H9 (cell line): ENCODE data around the gene TRIM17. TPM values are rescaled to one million over a fixed set of nuclear protein-coding genes. Genes with fewer than 3 reads are reported as not detected.

Experiments
- DNase-seq: peaks from one replicate; pipeline ENCODE4 v3.0.0-alpha.2; 2017
- H2AFZ ChIP-seq: one replicate; pipeline ENCODE4 v1.6.1; 2013; ENCODE audit warnings: mild to moderate bottlenecking, low read length, control low read depth, moderate library complexity
- H2AK5ac ChIP-seq: 2 replicates; pipeline ENCODE4 v1.6.1; 2013; ENCODE audit warnings: low read length, control low read depth, mixed read lengths; ENCODE audit not compliant: insufficient read length
- H2BK120ac ChIP-seq: one replicate; pipeline ENCODE4 v1.6.1; 2013; ENCODE audit warnings: low read depth, mild to moderate bottlenecking, low read length, control low read depth, inconsistent platforms; ENCODE audit not compliant: poor library complexity, severe bottlenecking
- H2BK12ac ChIP-seq: 2 replicates; pipeline ENCODE4 v1.6.1; 2013; ENCODE audit warnings: low read length, control low read depth, mixed read lengths, low read depth; ENCODE audit not compliant: insufficient read length
- H2BK15ac ChIP-seq: 2 replicates; pipeline ENCODE4 v1.6.1; 2013; ENCODE audit warnings: low read depth, low read length, control low read depth
- H2BK20ac ChIP-seq: one replicate; pipeline ENCODE4 v1.6.1; 2013; ENCODE audit warnings: low read depth, mild to moderate bottlenecking, low read length, control low read depth, inconsistent platforms; ENCODE audit not compliant: poor library complexity, severe bottlenecking
- H2BK5ac ChIP-seq: 2 replicates; pipeline ENCODE4 v1.6.1; 2013; ENCODE audit warnings: low read length, control low read depth, mixed read lengths; ENCODE audit not compliant: insufficient read length
- H3K14ac ChIP-seq: 2 replicates; pipeline ENCODE4 v1.6.1; 2013; ENCODE audit warnings: low read length, control low read depth; ENCODE audit not compliant: insufficient read depth
- H3K18ac ChIP-seq: 2 replicates; pipeline ENCODE4 v1.6.1; 2013; ENCODE audit warnings: low read depth, mild to moderate bottlenecking, mixed read lengths, low read length, control low read depth; ENCODE audit not compliant: insufficient read length
- H3K23ac ChIP-seq: 2 replicates; pipeline ENCODE4 v1.6.1; 2013; ENCODE audit warnings: low read length, control low read depth, mixed read lengths, low read depth; ENCODE audit not compliant: insufficient read length
- H3K23me2 ChIP-seq: 2 replicates; pipeline ENCODE4 v1.6.1; 2013; ENCODE audit warnings: low read depth, mild to moderate bottlenecking, mixed read lengths, low read length, control low read depth; ENCODE audit not compliant: insufficient read length, poor library complexity, severe bottlenecking
- H3K27ac ChIP-seq: 2 replicates; pipeline ENCODE4 v1.5.1; 2013; ENCODE audit warnings: low read length, control low read depth, mixed read lengths, low read depth; ENCODE audit not compliant: insufficient read length
- H3K27me3 ChIP-seq: 2 replicates; pipeline ENCODE4 v1.6.1; 2013; ENCODE audit warnings: low read length, control low read depth, inconsistent platforms; ENCODE audit not compliant: insufficient read depth
- H3K4ac ChIP-seq: 2 replicates; pipeline ENCODE4 v1.6.1; 2013; ENCODE audit warnings: low read depth, mild to moderate bottlenecking, control low read depth, inconsistent platforms, low read length, moderate library complexity
- H3K4me1 ChIP-seq: 2 replicates; pipeline ENCODE4 v1.6.1; 2013; ENCODE audit warnings: low read length, control low read depth, inconsistent platforms; ENCODE audit not compliant: insufficient read depth
- H3K4me2 ChIP-seq: 2 replicates; pipeline ENCODE4 v1.6.1; 2013; ENCODE audit warnings: low read length, control low read depth, mixed read lengths; ENCODE audit not compliant: insufficient read length, insufficient read depth
- H3K56ac ChIP-seq: 2 replicates; pipeline ENCODE4 v1.6.1; 2013; ENCODE audit warnings: low read depth, mild to moderate bottlenecking, mixed read lengths, low read length, control low read depth; ENCODE audit not compliant: insufficient read length
- H3K79me1 ChIP-seq: 2 replicates; pipeline ENCODE4 v1.6.1; 2013; ENCODE audit warnings: low read depth, mild to moderate bottlenecking, moderate library complexity, low read length, control low read depth, inconsistent platforms; ENCODE audit not compliant: insufficient read depth, poor library complexity, severe bottlenecking
- H3K79me2 ChIP-seq: 2 replicates; pipeline ENCODE4 v1.6.1; 2013; ENCODE audit warnings: low read length, control low read depth, inconsistent platforms; ENCODE audit not compliant: insufficient read depth
- H3K9ac ChIP-seq: 2 replicates; pipeline ENCODE4 v1.6.1; 2013; ENCODE audit warnings: low read length, control low read depth, mixed read lengths; ENCODE audit not compliant: insufficient read length; ENCODE audit errors: extremely low read depth
- H3K9me3 ChIP-seq: one replicate; pipeline ENCODE4 v1.6.1; 2013; ENCODE audit warnings: low read depth, low read length, inconsistent platforms; ENCODE audit not compliant: control insufficient read depth
- H3T11ph ChIP-seq: one replicate; pipeline ENCODE4 v1.6.1; 2013; ENCODE audit warnings: mild to moderate bottlenecking, low read length, control low read depth, inconsistent platforms
- H4K20me1 ChIP-seq: one replicate; pipeline ENCODE4 v1.6.1; 2013; ENCODE audit not compliant: control insufficient read depth, insufficient read length, insufficient read depth
- H4K5ac ChIP-seq: 2 replicates; pipeline ENCODE4 v1.6.1; 2013; ENCODE audit warnings: low read depth, mild to moderate bottlenecking, mixed read lengths, low read length, control low read depth; ENCODE audit not compliant: insufficient read length
- H4K8ac ChIP-seq: replicated peaks from 2 replicates; pipeline ENCODE4 v1.6.1; 2013; ENCODE audit warnings: low read length, control low read depth, mixed read lengths, low read depth; ENCODE audit not compliant: insufficient read length
- H4K91ac ChIP-seq: 2 replicates; pipeline ENCODE4 v1.6.1; 2013; ENCODE audit warnings: low read depth, mild to moderate bottlenecking, moderate library complexity, mixed read lengths, low read length, control low read depth; ENCODE audit not compliant: insufficient read length
- H3K27ac Mint-ChIP-seq, 3 experiments: 2 replicates in 2 of 3; 3 replicates in 1 of 3; pipeline ENCODE4 v1.8.0; 2020 to 2021; ENCODE audit warnings: mixed read lengths in 3 of 3, mild to moderate bottlenecking in 1 of 3, moderate library complexity in 1 of 3
- H3K27me3 Mint-ChIP-seq: 2 replicates; pipeline ENCODE4 v1.8.0; 2021; ENCODE audit warnings: low read depth, mild to moderate bottlenecking, moderate library complexity, mixed read lengths
- H3K36me3 Mint-ChIP-seq, 3 experiments: 2 replicates in 2 of 3; 3 replicates in 1 of 3; pipeline ENCODE4 v1.8.0; 2020 to 2021; ENCODE audit warnings: low read depth in 3 of 3, mixed read lengths in 3 of 3; ENCODE audit not compliant: insufficient read depth in 1 of 3
- H3K4me1 Mint-ChIP-seq, 2 experiments: 2 replicates each; pipeline ENCODE4 v1.8.0; 2020; ENCODE audit warnings: mixed read lengths in 2 of 2
- H3K4me3 Mint-ChIP-seq, 2 experiments: 2 replicates in 1 of 2; 3 replicates in 1 of 2; pipeline ENCODE4 v1.8.0; 2020 to 2021; ENCODE audit warnings: mild to moderate bottlenecking in 2 of 2, mixed read lengths in 2 of 2, moderate library complexity in 1 of 2
- H3K9me3 Mint-ChIP-seq, 2 experiments: 2 replicates in 1 of 2; 3 replicates in 1 of 2; pipeline ENCODE4 v1.8.0; 2020; ENCODE audit warnings: mild to moderate bottlenecking in 2 of 2, mixed read lengths in 2 of 2, moderate library complexity in 1 of 2
- CTCF ChIP-seq: fragments of 200-600 bp; sonication (generic); conservative IDR thresholded peaks from 3 replicates; pipeline ENCODE4 v1.8.0; 2021; ENCODE audit warnings: antibody characterized with exemption, mild to moderate bottlenecking
- WGBS: extraction: QIAGEN DNeasy Blood & Tissue Kit; methylation state at CpG from one replicate; pipeline ENCODE4 v1.1.7; 2013; ENCODE audit warnings: missing lambda C conversion rate, low lambda C conversion rate, mixed read lengths; ENCODE audit not compliant: insufficient read length; ENCODE audit errors: extremely low coverage; 5-methylcytosine and 5-hydroxymethylcytosine counted together
- total RNA-seq: library from RNA; stranded (reverse); gene quantifications from 2 replicates; pipeline ENCODE4 v1.2.1, GENCODE V29; 2021

Gene TRIM17
- total RNA-seq, 1 experiment from 2014 or later = 2.8 TPM

DNA sequence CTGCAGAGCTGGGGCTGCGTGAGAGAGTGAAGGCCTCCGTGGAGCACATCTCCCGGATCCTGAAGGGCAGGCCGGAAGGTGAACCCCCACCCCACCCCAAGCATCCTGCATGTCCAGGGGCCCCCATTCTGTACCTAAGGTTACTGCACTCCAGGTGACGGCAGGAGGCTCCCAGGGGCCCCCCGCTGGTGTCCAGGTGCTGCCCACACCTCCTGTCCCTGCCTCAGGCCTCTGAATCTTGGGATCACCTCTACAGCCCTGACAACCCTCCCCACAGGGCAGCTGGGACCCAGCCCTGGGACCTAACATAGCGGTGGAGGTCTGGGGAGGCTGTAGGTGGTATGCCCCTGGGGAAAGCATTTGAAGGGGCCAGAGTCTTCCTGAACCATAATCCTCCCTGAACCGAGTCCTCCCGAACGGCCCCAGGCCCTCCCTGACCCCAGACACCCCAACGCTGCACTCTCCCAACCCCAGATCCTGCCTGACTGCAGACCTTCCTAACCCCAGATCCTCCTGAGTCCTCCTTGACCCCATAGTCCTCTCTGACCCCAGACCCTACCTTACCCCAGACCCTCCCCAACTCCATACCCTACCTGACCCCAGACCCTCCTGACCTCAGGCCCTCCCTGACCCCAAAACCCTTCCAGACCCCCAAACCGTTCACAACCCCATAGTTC lies 43.5 kb downstream of the TRIM17 start:
- no peaks in the 10 kb centered on the region for H3K36me3 Mint-ChIP-seq
- no peak overlapping the region for H2AFZ ChIP-seq

More for the DNA sequence above, 43.5 kb downstream of the TRIM17 start:
- Histone ChIP-seq H3K79me2 (no peaks in the 10 kb centered on the region), H4K91ac (no peak overlapping the region), H3K4ac (no peak overlapping the region), H3K23ac (no peak overlapping the region), H2BK120ac (no peak overlapping the region), H3K27me3 (no peaks in the 10 kb centered on the region; the same call in 1 of the 2 replicates), H2BK5ac (no peak overlapping the region), H4K5ac (no peak overlapping the region), H2BK15ac (no peak overlapping the region), H4K8ac (no peak overlapping the region), H3K4me1 (no peaks in the 10 kb centered on the region), H3K27ac (no peak overlapping the region), H3T11ph (no peak overlapping the region), H3K9me3 (no peaks in the 10 kb centered on the region), H2AK5ac (no peak overlapping the region), H3K9ac (no peak overlapping the region), H2BK12ac (no peak overlapping the region), H3K18ac (no peak overlapping the region), H4K20me1 (no peaks in the 10 kb centered on the region), H3K79me1 (no peaks in the 10 kb centered on the region), H3K14ac (no peak overlapping the region), H3K23me2 (peaks cover 4% of the 10 kb centered on the region), H2BK20ac (no peak overlapping the region), H3K4me2 (no peak overlapping the region), H3K56ac (no peak overlapping the region)
- no CpG with 5 or more reads among the region's 12 CpGs for WGBS
- peaks cover 8% of the 10 kb centered on the region for H3K27me3 Mint-ChIP-seq
- no peaks in the 10 kb centered on the region for H3K9me3 Mint-ChIP-seq
- peaks cover 5 to 10% of the 10 kb centered on the region in 2 experiments; a peak in 3 of 4 replicates for H3K4me1 Mint-ChIP-seq
- TF ChIP-seq CTCF = no peak
- DNase-seq = no peak
- H3K27ac Mint-ChIP-seq = no peak overlapping the region; a peak in 1 of 7 replicates
- no peak overlapping the region for H3K4me3 Mint-ChIP-seq
